GM12864 (cell line): ENCODE data around the gene SLC25A48.

Experiments used
- DNase-seq: peaks from one replicate; pipeline ENCODE4 v3.0.0-alpha.2; 2011; ENCODE audit warnings: low read depth
- H3K4me3 ChIP-seq: 2 replicates; pipeline ENCODE4 v1.5.1; 2011; ENCODE audit warnings: mild to moderate bottlenecking, low read depth, low read length, control low read depth
- CTCF ChIP-seq: IDR thresholded peaks from 2 replicates; pipeline ENCODE4 v1.5.1; 2011; ENCODE audit warnings: low read depth, mild to moderate bottlenecking, moderate library complexity, low read length, control low read depth, inconsistent platforms; ENCODE audit errors: missing control alignments

SLC25A48 gene

GRCh38 chr5:135894789-135895188 is 60.3 kb downstream of the SLC25A48 start:
- no peak overlapping the region for H3K4me3 ChIP-seq
- TF ChIP-seq CTCF = no peak
- DNase-seq = no peak

- H3K4me3 ChIP-seq = no peak within 1 kb of the TSS
- no peak for DNase-seq
- no peak for TF ChIP-seq CTCF
Measured at GRCh38 chr5:135895474-135896006, 61.1 kb downstream of the SLC25A48 start, which contains the start of gene IL9. Gene IL9, minus strand, starts transcription at chr5:135895841. Its CDS starts 25 bp downstream, at chr5:135895816.

- no peak overlapping the region for H3K4me3 ChIP-seq
- no peak for DNase-seq
- TF ChIP-seq CTCF = no peak
Measured at GRCh38 chr5:135898651-135899050, 64.2 kb downstream of the SLC25A48 start.

- TF ChIP-seq CTCF = no peak
- no peak overlapping the region for H3K4me3 ChIP-seq
- no peak for DNase-seq
Measured at GRCh38 chr5:135900276-135900675, 65.8 kb downstream of the SLC25A48 start.

GRCh38 chr5:135901633-135902032 is 67.2 kb downstream of the SLC25A48 start:
- no peak for TF ChIP-seq CTCF
- no peak overlapping the region for H3K4me3 ChIP-seq
- DNase-seq = no peak

GRCh38 chr5:135905144-135905543 is 70.7 kb downstream of the SLC25A48 start:
- DNase-seq = no peak
- no peak overlapping the region for H3K4me3 ChIP-seq
- no peak for TF ChIP-seq CTCF

GRCh38 chr5:135913713-135914626 is 79.5 kb downstream of the SLC25A48 start:
- DNase-seq = no peak
- no peak overlapping the region for H3K4me3 ChIP-seq
- TF ChIP-seq CTCF = no peak
